HuH-7 (cell line): ENCODE measurements around the gene THRB.
"Not testable (repeated sequence)": the region's sequence is repeated elsewhere in the genome, so short reads cannot be mapped to it uniquely, and the experiment has no call there.

ENCODE experiments used
- DNase-seq: peaks from one replicate; pipeline ENCODE4 v3.0.0; 2011; ENCODE audit warnings: low spot score

THRB gene

GRCh38 chr3:24406900-24407299 is 87.8 kb downstream of the THRB start:
- DNase-seq, result no peak

- DNase-seq, result no peak
Measured at GRCh38 chr3:24405057-24405456, 89.6 kb downstream of the THRB start.

GRCh38 chr3:24401811-24402185 is 92.9 kb downstream of the THRB start:
- DNase-seq, result no peak

- no peak for DNase-seq
Measured at GRCh38 chr3:24401090-24401810, 93.4 kb downstream of the THRB start.

GRCh38 chr3:24400450-24400849 is 94.2 kb downstream of the THRB start:
- no peak for DNase-seq

GRCh38 chr3:24400015-24400414 is 94.6 kb downstream of the THRB start:
- no peak for DNase-seq

- no peak for DNase-seq
Measured at GRCh38 chr3:24399614-24400013, 95.0 kb downstream of the THRB start.

GRCh38 chr3:24398712-24399111 is 95.9 kb downstream of the THRB start:
- not testable (repeated sequence) for DNase-seq

- no peak for DNase-seq
Measured at GRCh38 chr3:24396338-24396737, 98.3 kb downstream of the THRB start.

GRCh38 chr3:24394754-24395153 is 99.9 kb downstream of the THRB start:
- DNase-seq, result no peak

- no peak for DNase-seq
Measured at GRCh38 chr3:24393316-24393715, 101.3 kb downstream of the THRB start.

- DNase-seq, result no peak
Measured at GRCh38 chr3:24390169-24391130, 104.2 kb downstream of the THRB start.

GRCh38 chr3:24389108-24390090 is 105.3 kb downstream of the THRB start:
- DNase-seq, result no peak

GRCh38 chr3:24388611-24389010 is 106.0 kb downstream of the THRB start:
- DNase-seq, result no peak

GRCh38 chr3:24388159-24388558 is 106.5 kb downstream of the THRB start:
- DNase-seq, result no peak

- no peak for DNase-seq
Measured at GRCh38 chr3:24387493-24387892, 107.2 kb downstream of the THRB start.

- no peak for DNase-seq
Measured at GRCh38 chr3:24387000-24387399, 107.7 kb downstream of the THRB start.

GRCh38 chr3:24386458-24386857 is 108.2 kb downstream of the THRB start:
- no peak for DNase-seq

- no peak for DNase-seq
Measured at GRCh38 chr3:24385012-24385615, 109.5 kb downstream of the THRB start.

GRCh38 chr3:24382647-24383046 is 112.0 kb downstream of the THRB start:
- no peak for DNase-seq

GRCh38 chr3:24379936-24380335 is 114.7 kb downstream of the THRB start:
- no peak for DNase-seq

- DNase-seq, result no peak
Measured at GRCh38 chr3:24378313-24378712, 116.3 kb downstream of the THRB start.
